ENCODE data around the gene DRG1.
"Not testable (repeated sequence)": the region's sequence is repeated elsewhere in the genome, so short reads cannot be mapped to it uniquely, and the experiment has no call there.

The DRG1 gene

GRCh38 chr22:31399211-31400022, at the start of gene DRG1:
Gene DRG1, plus strand, starts transcription at chr22:31399604. Its CDS starts 80 bp downstream, at chr22:31399684.
- Histone ChIP-seq H3K4me3 (ENCODE audit: low read depth, low read length) (peak within 1 kb of the TSS; percentile 100), H3K27me3 (ENCODE audit: control insufficient read depth, insufficient read depth, low read length) (no peaks in the 10 kb centered on the region), H3K9ac (ENCODE audit: low read depth, low read length) (peak within 1 kb of the TSS; percentile 98), H3K36me3 (ENCODE audit: control insufficient read depth, insufficient read depth, low read length) (peaks cover 7% of the 10 kb centered on the region), H3K9me3 (ENCODE audit: control insufficient read depth, insufficient read depth, low read length) (no peaks in the 10 kb centered on the region), H3K4me1 (ENCODE audit: control insufficient read depth, insufficient read depth, low read length) (peaks cover 2% of the 10 kb centered on the region)

DNA sequence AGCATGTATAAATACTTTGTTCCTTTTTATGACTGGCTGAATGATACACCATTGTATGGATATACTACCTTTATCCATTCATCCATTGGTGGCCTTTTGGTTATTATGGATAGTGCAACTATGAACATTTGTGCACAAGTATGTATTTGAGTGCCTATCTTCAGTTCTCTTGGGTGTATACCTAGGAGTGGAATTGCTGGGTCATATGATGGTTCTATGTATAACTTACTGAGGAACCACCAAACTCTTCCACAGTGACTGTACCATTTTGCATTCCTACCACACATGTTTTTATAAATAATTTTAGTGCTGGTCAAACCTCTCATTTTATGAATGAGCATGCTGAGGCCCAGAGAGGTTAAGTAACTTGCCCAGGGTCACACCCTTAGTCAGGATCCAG, 49.4 kb upstream of the DRG1 start:
- Histone ChIP-seq H3K4me3 (ENCODE audit: low read depth, low read length) (no peak overlapping the region), H3K27me3 (ENCODE audit: control insufficient read depth, insufficient read depth, low read length) (no peaks in the 10 kb centered on the region), H3K9ac (ENCODE audit: low read depth, low read length) (no peak overlapping the region), H3K9me3 (ENCODE audit: control insufficient read depth, insufficient read depth, low read length) (no peaks in the 10 kb centered on the region), H3K36me3 (ENCODE audit: control insufficient read depth, insufficient read depth, low read length) (no peaks in the 10 kb centered on the region), H3K4me1 (ENCODE audit: control insufficient read depth, insufficient read depth, low read length) (peaks cover 3% of the 10 kb centered on the region)

- H3K9me3 ChIP-seq (ENCODE audit: control insufficient read depth, insufficient read depth, low read length), result no peaks in the 10 kb centered on the region
- H3K36me3 ChIP-seq (ENCODE audit: control insufficient read depth, insufficient read depth, low read length), result no peaks in the 10 kb centered on the region
- peaks cover 3% of the 10 kb centered on the region for H3K4me1 ChIP-seq (ENCODE audit: control insufficient read depth, insufficient read depth, low read length)
- no peaks in the 10 kb centered on the region for H3K27me3 ChIP-seq (ENCODE audit: control insufficient read depth, insufficient read depth, low read length)
- H3K4me3 ChIP-seq (ENCODE audit: low read depth, low read length), result no peak overlapping the region
- H3K9ac ChIP-seq (ENCODE audit: low read depth, low read length), result no peak overlapping the region
Measured at GRCh38 chr22:31350410-31350863, 49.0 kb upstream of the DRG1 start.

DNA sequence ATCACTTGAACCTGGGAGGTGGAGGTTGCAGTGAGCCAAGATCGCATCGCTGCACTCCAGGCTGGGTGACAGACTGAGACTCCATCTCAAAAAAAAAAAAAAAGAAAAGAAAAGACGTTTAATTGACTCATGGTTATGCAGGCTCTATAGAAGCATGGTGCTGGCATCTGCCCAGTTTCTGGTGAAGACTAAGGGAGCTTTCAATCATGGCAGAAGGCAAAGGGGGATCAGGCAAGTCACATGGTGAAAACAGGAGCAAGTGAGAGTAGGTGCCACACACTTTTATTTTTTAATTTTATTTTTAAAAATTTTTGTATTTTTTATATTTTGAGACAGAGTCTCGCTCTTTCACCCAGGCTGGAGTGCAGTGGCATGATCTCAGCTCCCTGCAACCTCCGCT, 44.9 kb upstream of the DRG1 start:
- no peaks in the 10 kb centered on the region for H3K4me1 ChIP-seq (ENCODE audit: control insufficient read depth, insufficient read depth, low read length)

DNA sequence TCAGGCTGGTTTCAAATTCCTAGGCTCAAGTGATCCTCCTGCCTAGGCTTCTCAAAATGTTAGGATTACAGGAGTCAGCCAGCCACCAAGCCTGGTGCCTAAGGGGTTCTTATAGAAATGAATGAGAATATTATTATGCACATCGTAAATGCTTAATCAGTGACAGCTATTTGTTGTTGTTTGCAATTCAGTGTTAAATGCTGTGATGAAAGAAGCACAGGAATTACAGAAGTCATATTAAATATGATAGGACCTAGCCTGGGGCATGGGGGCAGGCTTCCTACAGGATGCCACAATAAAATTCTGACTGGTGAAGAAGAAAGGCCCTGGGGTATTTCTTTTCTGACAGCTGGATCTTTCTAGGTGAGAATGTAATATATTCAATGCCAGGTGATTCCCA, 39.4 kb upstream of the DRG1 start:
- Histone ChIP-seq H3K9ac (ENCODE audit: low read depth, low read length) (no peak overlapping the region), H3K27me3 (ENCODE audit: control insufficient read depth, insufficient read depth, low read length) (no peaks in the 10 kb centered on the region), H3K4me1 (ENCODE audit: control insufficient read depth, insufficient read depth, low read length) (no peaks in the 10 kb centered on the region), H3K9me3 (ENCODE audit: control insufficient read depth, insufficient read depth, low read length) (no peaks in the 10 kb centered on the region), H3K36me3 (ENCODE audit: control insufficient read depth, insufficient read depth, low read length) (no peaks in the 10 kb centered on the region), H3K4me3 (ENCODE audit: low read depth, low read length) (no peak overlapping the region)

More for the DNA sequence above, 44.9 kb upstream of the DRG1 start:
- Histone ChIP-seq H3K4me3 (ENCODE audit: low read depth, low read length) (no peak overlapping the region), H3K36me3 (ENCODE audit: control insufficient read depth, insufficient read depth, low read length) (no peaks in the 10 kb centered on the region), H3K9ac (ENCODE audit: low read depth, low read length) (no peak overlapping the region), H3K9me3 (ENCODE audit: control insufficient read depth, insufficient read depth, low read length) (no peaks in the 10 kb centered on the region), H3K27me3 (ENCODE audit: control insufficient read depth, insufficient read depth, low read length) (no peaks in the 10 kb centered on the region)

DNA sequence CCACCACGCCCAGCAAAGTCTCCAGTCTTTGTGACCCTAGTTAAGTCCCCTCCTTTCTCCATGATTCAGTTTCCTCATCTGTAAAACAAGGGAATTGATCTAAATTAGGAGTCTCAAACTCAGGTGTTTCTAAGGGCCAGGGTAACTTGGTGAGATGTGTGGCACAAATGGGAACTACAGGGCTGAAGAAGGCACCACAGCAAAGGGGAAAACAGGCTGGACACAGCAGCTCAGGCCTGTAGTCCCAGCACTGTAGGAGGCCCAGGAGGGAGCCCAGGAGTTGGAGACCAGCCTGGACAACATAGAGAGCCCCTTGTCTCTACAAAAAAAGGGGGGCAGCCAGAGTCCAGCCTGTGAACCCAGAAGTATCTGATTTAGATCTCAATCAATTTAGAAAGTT, 37.7 kb upstream of the DRG1 start:
- Histone ChIP-seq H3K9ac (ENCODE audit: low read depth, low read length) (no peak overlapping the region), H3K36me3 (ENCODE audit: control insufficient read depth, insufficient read depth, low read length) (no peaks in the 10 kb centered on the region), H3K27me3 (ENCODE audit: control insufficient read depth, insufficient read depth, low read length) (no peaks in the 10 kb centered on the region), H3K9me3 (ENCODE audit: control insufficient read depth, insufficient read depth, low read length) (no peaks in the 10 kb centered on the region), H3K4me1 (ENCODE audit: control insufficient read depth, insufficient read depth, low read length) (no peaks in the 10 kb centered on the region), H3K4me3 (ENCODE audit: low read depth, low read length) (no peak overlapping the region)

- no peak overlapping the region for H3K9ac ChIP-seq (ENCODE audit: low read depth, low read length)
- no peaks in the 10 kb centered on the region for H3K36me3 ChIP-seq (ENCODE audit: control insufficient read depth, insufficient read depth, low read length)
- no peaks in the 10 kb centered on the region for H3K27me3 ChIP-seq (ENCODE audit: control insufficient read depth, insufficient read depth, low read length)
- no peaks in the 10 kb centered on the region for H3K4me1 ChIP-seq (ENCODE audit: control insufficient read depth, insufficient read depth, low read length)
- H3K9me3 ChIP-seq (ENCODE audit: control insufficient read depth, insufficient read depth, low read length), result no peaks in the 10 kb centered on the region
- no peak overlapping the region for H3K4me3 ChIP-seq (ENCODE audit: low read depth, low read length)
Measured at GRCh38 chr22:31363885-31364465, 35.4 kb upstream of the DRG1 start.

DNA sequence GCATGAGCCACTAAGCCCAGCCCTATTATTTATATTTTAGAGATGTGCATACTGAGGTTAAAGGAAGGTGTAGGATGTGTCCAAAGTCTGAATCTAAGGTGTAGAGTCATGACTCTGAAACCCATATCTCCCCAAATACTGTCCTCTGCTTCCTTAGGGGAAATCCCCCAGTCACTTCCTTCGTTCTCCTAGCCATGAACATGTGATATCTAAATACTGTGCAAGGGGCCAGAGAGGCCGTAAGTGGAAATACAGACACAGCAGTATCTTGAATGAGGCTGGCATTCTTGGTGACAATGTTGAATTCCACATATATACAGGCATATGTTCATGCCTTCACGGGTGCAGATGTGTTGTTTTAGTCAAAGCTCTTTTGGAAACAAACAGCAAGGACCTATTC, 32.0 kb upstream of the DRG1 start:
- no peaks in the 10 kb centered on the region for H3K36me3 ChIP-seq (ENCODE audit: control insufficient read depth, insufficient read depth, low read length)
- H3K4me3 ChIP-seq (ENCODE audit: low read depth, low read length), result no peak overlapping the region
- H3K9me3 ChIP-seq (ENCODE audit: control insufficient read depth, insufficient read depth, low read length), result no peaks in the 10 kb centered on the region
- H3K9ac ChIP-seq (ENCODE audit: low read depth, low read length), result no peak overlapping the region
- H3K4me1 ChIP-seq (ENCODE audit: control insufficient read depth, insufficient read depth, low read length), result no peaks in the 10 kb centered on the region
- no peaks in the 10 kb centered on the region for H3K27me3 ChIP-seq (ENCODE audit: control insufficient read depth, insufficient read depth, low read length)

DNA sequence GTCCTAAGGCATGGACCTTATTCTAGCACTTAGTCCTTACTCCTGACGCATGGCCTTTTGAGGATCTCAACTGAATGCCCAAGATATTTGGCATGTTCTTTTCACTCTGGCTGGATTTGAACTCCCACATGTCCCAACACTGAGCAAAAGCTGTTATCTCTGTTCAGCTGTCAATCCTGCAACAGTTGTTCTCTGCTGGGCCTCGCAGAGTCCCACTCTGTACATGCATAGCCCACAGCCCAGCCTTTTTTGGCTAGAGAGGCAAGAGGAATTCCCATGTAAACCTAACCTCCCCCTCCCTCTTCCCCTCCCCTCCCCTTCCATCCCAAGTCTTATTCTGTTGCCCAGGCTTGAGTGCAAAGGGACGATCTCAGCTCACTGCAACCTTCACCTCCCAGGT, 21.8 kb upstream of the DRG1 start:
- Histone ChIP-seq H3K9ac (ENCODE audit: low read depth, low read length) (no peak overlapping the region), H3K27me3 (ENCODE audit: control insufficient read depth, insufficient read depth, low read length) (no peaks in the 10 kb centered on the region), H3K4me3 (ENCODE audit: low read depth, low read length) (no peak overlapping the region), H3K4me1 (ENCODE audit: control insufficient read depth, insufficient read depth, low read length) (no peaks in the 10 kb centered on the region), H3K9me3 (ENCODE audit: control insufficient read depth, insufficient read depth, low read length) (no peaks in the 10 kb centered on the region), H3K36me3 (ENCODE audit: control insufficient read depth, insufficient read depth, low read length) (no peaks in the 10 kb centered on the region)

DNA sequence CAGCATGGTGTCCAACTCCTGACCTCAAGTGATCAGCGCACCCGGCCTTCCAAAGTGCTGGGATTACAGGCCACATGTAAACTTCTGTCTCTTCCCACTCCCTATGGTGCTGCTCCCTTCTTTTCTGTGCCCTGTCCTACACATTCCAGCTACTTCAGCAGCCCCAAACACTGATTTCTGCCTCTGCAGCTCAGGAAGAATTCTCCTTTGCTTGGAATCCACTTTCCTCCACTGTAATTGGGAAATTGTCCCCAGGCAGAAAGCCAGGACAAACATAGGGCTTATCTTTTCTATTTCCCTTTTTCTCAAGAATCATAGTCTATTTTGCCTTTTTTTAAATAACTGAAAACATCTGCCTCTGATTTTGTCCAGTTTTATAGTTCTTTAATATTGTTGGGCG, 21.3 kb upstream of the DRG1 start:
- no peaks in the 10 kb centered on the region for H3K27me3 ChIP-seq (ENCODE audit: control insufficient read depth, insufficient read depth, low read length)
- H3K36me3 ChIP-seq (ENCODE audit: control insufficient read depth, insufficient read depth, low read length), result no peaks in the 10 kb centered on the region
- H3K4me3 ChIP-seq (ENCODE audit: low read depth, low read length), result no peak overlapping the region
- no peaks in the 10 kb centered on the region for H3K9me3 ChIP-seq (ENCODE audit: control insufficient read depth, insufficient read depth, low read length)
- no peak overlapping the region for H3K9ac ChIP-seq (ENCODE audit: low read depth, low read length)
- H3K4me1 ChIP-seq (ENCODE audit: control insufficient read depth, insufficient read depth, low read length), result no peaks in the 10 kb centered on the region

DNA sequence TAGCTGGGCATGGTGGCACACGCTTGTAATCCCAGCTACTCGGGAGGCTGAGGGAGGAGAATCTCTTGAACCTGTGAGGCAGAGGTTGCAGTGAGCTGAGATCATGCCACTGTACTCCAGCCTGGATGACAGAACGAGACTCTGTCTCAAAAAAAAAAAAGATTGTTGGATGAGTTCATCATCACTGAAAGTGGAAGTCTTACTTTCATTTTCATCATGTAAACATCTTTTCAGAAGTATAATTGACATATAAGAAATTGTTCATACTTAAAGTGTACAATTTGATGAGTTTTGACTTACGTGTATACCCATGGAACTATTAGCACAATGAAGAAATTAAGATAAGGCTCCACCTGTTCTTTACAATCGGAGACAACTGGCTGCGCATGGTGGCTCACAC, 20.8 kb upstream of the DRG1 start:
- H3K9me3 ChIP-seq (ENCODE audit: control insufficient read depth, insufficient read depth, low read length); H3K4me1 ChIP-seq (ENCODE audit: control insufficient read depth, insufficient read depth, low read length); H3K36me3 ChIP-seq (ENCODE audit: control insufficient read depth, insufficient read depth, low read length); H3K4me3 ChIP-seq (ENCODE audit: low read depth, low read length); H3K27me3 ChIP-seq (ENCODE audit: control insufficient read depth, insufficient read depth, low read length); H3K9ac ChIP-seq (ENCODE audit: low read depth, low read length): not testable (repeated sequence)

DNA sequence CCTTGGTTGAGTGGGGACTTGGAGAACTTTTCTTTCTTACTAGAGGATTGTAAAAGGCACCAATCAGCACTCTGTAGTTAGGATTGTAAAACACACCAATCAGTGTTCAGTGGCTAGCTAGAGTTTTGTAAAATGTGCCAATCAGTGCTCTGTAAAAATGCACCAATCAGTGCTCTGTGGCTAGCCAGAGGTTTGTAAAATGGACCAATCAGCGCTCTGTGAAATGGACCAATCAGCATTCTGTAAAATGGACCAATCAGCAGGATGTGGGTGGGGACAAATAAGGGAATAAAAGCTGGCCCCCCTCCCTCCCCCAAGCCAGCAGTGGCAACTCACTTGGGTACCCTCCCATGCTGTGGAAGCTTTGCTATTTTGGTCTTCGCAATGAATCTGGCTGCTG, 5.5 kb upstream of the DRG1 start:
- Histone ChIP-seq H3K9me3 (ENCODE audit: control insufficient read depth, insufficient read depth, low read length) (no peaks in the 10 kb centered on the region), H3K36me3 (ENCODE audit: control insufficient read depth, insufficient read depth, low read length) (no peaks in the 10 kb centered on the region), H3K4me3 (ENCODE audit: low read depth, low read length) (no peak overlapping the region), H3K9ac (ENCODE audit: low read depth, low read length) (no peak overlapping the region), H3K27me3 (ENCODE audit: control insufficient read depth, insufficient read depth, low read length) (no peaks in the 10 kb centered on the region), H3K4me1 (ENCODE audit: control insufficient read depth, insufficient read depth, low read length) (no peaks in the 10 kb centered on the region)

All from iPS-15b (cell line).